GM18517 (cell line): ENCODE measurements around the gene PKN3.

ENCODE experiments used
- ATAC-seq: cut with Tn5 transposase; IDR thresholded peaks from one replicate; pipeline ENCODE4 v1.9.1; 2021; ENCODE audit warnings: mild to moderate bottlenecking, moderate library complexity; ENCODE audit not compliant: unreplicated experiment

Gene PKN3

DNA sequence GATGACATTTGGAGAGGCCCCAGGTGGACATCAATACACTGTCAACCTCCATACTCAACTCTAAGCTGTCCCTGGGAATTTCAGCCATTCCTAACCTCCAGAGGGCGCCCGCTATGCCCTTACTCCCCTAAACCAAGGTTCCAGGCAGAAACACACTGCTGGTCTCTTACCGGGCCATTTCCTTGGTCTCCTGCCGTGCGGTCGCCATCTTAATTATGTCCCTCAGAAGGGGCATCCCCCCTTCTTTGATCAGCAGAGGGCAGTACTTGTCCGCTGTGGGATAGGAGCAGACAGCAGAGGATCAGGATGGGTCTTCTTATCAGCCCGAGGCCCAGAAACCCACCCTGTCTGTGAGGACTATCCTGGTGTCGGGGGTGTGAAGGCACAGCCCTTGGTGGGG lies 31.0 kb downstream of the PKN3 start:
- no peak for ATAC-seq

DNA sequence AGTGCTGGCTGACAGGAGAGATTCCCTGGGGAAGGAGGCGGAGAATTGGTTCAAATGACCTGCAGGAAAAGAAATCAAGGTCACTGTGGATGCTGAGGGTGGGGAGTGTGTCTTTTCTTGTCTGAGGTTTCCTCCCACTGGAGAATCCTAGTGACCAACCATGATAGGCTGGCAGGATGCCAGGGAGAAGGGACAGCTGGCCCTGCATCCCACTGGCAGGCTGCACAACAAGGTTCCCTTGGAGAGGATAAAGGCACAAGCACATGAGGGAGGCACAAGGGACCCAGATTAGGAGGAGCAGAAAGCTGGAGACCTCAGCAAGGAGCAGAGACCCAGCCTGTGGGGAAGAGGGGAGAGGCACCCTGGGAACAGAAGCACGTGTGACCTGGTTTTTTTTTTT lies 33.1 kb downstream of the PKN3 start:
- ATAC-seq: no peak

GRCh38 chr9:128742401-128742800 lies 40.1 kb downstream of the PKN3 start:
- no peak for ATAC-seq

- ATAC-seq: no peak
Observed at GRCh38 chr9:128743421-128743820, 41.1 kb downstream of the PKN3 start.

DNA sequence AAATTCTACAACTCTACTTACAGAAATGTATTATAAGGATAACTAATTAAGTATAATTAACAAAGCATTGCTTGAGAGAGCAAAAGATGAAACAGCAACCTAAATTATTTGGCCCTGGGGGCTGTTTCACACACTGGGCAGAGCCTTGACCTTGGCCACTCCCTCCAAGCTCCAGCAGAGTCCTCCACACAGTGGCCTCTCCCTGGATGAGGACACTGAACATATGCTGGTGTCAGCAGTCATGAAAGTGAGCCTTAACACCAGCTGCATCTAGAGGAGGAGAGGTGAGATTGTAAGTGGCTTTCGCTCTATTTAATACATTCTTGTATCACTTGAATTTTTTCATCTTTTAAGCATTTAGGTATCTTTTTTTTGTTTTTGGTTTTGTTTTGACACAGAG lies 44.9 kb downstream of the PKN3 start:
- ATAC-seq: no peak

DNA sequence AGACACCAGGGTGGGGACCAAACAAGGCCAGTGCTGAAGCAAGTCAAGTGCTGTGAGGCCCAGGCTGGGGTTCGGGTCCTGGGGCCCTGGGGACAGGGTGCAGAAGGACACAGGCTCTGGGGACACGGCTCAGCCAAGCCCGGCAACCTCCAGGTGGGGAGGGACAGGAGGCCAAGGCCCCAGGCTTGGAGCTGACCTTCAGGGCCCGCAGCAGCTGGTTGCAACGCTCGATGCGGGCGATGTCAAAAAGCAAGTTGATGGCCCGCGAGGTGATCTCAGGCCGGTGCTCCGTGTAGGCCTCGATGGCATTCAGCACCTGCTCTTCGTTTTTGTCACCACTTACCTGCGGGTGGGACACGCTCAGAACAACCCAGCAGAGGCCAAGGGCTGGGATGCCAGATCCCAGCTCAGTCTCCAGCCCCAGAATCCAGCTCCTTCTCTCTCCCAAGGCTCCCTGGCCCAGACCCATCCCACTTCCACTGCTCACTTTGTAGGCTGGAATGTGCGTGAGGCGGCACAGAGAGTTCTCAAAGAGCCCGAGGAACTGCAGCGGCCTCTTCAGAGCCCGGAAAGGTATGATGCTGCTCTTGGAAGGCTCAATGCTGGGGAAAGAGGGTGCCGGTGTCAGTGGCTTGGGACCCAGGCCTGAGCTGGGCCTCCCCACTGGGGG lies 48.8 kb downstream of the PKN3 start:
- no peak for ATAC-seq

DNA sequence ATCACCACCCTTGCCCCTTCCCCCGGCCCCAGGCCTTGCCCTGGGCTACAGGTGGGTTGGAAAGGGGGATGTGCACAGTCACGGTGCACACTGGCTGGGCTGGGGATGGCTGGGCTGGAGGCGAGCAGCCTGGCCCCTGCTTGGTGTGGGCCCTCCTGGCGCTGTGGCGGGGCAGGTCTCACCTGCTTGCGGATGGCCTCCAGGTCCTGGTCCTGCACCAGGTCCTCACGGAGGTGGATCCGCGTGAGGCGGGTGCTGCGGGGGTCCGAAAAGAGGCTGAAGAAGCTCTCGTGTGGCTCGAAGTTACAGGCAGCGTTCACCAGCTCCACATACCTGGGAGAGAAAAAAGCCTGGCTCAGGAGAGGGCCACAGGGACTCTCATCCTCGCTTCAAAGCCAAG lies 51.3 kb downstream of the PKN3 start:
- no peak for ATAC-seq

DNA sequence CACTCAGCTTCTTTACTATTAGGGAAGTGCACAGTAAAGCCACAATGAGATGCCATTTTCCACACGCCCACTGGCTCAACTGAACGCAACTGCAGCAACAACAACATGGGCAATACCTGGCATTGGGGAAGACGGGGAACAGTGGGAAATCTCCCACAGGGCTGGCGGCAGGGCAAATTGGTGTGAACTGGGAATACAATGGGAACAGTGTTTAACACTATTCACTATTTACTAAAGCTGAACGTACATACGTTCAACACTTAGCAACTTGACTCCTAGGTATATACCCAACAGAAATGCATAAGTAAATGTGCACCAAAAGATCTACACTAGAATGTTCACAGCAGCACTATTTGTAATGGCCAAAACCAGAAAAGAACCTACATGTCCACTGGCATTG lies 55.3 kb downstream of the PKN3 start:
- no peak for ATAC-seq

DNA sequence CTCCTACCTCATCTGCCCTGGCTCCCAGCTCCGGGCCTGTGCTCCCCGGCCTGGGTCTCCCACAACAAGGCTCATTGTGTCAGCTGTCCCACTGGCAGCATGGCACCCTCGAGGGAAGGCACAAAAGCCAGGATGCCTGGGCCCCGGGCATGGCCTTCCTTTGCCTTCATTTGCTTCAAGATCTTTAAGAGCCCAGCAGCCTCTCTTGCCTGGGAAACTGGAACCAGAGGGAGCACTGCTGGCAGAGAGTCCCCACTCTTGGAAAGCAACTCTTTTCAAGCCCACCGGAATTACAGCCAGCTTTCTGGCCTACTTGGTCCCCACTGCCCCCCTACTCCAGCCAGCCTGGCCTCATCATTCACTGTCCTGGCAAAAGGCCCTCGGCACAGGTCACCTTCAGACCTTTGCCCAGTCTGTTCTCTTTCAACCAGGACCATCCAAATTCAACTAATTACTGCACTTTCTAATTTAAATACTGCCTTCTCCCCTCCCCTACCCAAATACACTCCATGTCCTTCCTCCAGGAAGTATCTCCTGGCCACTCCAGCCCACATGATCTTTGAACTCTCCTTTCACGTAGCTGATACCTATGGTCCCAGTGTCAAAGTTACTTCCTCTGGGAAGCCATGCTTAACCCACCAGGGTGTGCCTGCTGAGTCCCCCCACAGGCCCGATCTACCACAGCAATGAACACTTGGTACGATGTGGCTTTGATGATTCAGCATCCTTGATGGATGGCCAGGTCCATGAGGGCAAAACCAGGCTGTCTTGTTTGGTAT lies 60.6 kb downstream of the PKN3 start:
- no peak for ATAC-seq

DNA sequence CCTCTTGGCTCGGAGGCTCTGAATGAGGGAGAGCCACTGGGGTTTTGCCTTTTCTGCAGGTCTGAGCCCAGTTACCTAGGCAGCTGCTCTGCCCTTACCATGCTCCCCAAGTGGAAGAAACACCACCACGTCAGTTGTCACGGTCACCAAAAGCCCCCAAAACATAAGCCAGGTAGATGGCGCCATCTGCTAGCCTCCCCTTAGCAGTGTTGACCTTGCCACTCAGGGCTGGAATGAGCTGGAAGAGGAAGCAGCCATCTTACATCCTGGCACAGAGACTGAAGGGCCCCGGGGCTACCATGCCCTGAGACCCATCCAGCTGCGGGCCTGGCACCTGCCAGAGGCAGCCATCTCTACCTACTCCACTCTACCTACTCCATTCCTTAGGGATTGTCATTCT lies 62.1 kb downstream of the PKN3 start:
- no peak for ATAC-seq

- ATAC-seq: no peak
Observed at GRCh38 chr9:128765499-128765898, 63.2 kb downstream of the PKN3 start.

DNA sequence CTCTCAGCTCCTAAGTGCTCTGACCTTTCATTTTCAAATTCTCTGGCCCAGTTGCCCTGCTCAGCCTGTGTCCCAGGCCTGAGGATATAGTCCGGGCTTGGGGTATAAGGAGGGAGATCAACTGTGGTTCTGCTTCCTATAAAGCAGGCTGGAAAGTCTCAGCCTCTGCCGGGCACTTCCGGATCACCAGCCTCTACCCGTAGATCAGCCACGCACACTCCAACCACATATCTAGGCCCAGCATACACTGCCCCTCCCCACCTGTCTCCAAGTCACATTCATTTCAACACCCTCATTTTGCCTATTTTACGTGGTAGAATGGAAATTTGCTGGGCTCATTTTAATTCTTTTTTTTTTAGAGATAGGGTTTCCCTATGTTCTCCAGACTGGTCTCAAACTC lies 66.3 kb downstream of the PKN3 start:
- ATAC-seq: no peak
